Activated CD4-positive, alpha-beta T cell treated with anti-CD3 and anti-CD28 coated beads for 24 hours (primary cell): Measurements from ENCODE around the gene NKAIN4.

Experiments
- DNase-seq, 2 donors: peaks; one replicate each; pipeline ENCODE4 v3.0.0-alpha.2; 2020; ENCODE audit warnings: low read depth in 2 of 2

NKAIN4 gene

GRCh38 chr20:63288581-63289251, 34.5 kb upstream of the NKAIN4 start:
- no peak for DNase-seq

DNA sequence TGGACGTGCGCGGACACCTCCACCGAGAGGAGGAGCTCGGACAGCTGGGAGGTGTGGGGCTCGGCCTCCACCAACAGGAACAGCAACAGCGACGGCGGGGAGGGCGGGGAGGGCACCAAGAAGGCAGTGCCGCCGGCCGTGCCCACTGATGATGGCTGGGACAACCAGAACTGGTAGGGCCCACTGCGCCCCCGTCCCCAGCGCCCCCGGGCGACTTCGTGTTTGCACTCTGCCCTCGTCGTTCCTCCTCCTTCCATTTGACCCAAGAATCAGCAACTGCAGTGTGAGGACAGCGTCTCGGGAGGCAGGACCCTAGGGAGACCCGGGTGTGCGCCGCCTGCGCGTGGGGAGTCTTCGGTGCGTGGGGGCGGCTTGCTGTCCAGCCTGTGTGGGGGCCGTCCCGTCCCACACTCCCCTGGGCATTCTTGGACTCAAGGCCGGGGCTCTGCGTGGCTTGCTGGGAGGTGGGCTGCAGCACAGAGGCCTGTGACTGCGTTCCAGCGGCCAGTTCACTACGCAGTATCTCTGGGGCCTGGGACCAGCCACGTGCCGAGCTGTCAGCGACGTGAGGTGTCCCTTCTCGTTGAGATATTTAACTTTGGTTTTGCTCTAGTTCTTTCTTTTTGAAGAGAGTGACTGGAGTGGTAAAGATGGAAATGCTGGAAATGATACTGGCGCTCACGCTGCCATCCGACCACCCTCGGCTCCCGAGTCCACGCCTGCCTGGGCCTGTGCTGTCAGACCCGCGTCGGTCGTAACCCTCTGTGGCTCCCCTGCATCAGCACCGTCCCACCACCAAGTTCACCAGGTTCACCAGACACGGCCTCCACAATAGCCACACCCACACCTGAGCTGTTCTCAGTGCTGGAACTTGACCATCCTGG, 33.7 kb upstream of the NKAIN4 start:
- DNase-seq = no peak

DNA sequence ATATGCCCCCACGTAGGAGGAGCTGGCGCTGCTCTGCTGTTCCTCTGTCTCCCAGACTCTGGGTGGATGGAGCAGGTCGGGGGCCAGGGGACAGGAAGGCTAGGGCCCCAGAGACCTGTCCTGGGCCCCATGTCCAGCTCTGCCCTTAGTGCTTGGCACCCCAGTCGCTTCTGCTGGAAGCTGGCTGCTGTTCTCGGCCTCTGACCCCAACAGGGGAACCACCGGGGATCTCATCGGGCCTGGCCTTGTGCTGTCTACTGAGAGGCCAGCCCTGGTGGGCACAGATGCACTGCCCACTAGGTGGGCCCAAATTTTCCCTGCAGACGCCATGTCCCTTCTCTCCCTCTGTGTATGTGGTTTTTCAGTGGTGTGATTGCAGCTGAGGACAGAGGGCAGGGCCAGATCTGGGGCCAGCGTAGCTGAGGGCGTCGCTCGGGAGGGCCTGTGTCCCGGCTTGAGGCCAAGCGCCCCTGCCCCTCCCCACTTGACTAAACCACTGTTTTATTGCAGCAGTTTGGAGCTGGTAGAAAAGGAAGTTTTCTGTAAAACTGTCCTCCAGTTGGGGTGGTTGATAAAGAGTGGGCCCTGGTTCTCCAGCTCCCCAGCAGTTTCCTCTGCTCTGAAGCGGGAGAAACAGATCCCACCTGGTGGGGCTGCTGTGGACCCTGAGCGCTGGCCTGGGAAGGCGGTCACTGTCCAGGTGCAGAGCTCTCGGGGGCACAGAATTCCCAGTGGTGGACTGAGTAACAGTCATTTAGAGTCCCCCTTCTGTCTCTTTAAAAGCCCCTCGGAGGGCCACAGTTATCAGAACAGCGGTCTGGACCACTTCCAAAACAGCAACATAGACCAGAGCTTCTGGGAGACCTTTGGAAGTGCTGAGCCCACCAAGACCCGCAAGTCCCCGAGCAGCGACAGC, 32.8 kb upstream of the NKAIN4 start:
- DNase-seq = no peak

- DNase-seq = no peak
Measured at GRCh38 chr20:63285636-63286615, 31.7 kb upstream of the NKAIN4 start.

DNA sequence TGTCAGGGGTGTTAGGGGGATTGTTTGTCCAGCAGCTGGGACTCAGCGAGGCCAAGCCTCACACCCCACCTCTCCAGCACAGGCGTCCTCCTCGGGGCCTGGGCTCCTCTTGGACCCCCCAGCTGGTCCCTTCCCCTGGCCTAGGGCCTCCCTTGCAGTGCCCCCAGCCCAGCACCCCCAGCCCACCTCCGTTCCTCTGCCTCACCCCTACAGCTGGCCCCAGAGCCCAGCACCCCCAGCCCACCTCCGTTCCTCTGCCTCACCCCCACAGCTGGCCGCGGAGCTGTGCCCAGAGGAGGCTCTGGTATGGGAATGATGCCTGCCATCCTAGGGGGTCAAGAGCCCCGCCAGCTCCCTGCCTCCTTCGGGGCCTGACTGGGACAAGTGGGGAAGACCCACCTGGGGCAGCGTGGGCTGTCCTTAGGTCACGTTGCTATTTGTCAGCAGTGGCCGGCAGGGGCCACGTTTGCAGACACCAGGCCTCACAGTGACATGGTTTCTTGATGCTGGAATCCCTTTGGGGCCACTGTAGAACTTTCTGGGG, 30.8 kb upstream of the NKAIN4 start:
- DNase-seq = no peak

- no peak for DNase-seq
Measured at GRCh38 chr20:63284544-63284949, 30.3 kb upstream of the NKAIN4 start.

- no peak for DNase-seq
Measured at GRCh38 chr20:63284083-63284440, 29.8 kb upstream of the NKAIN4 start.

GRCh38 chr20:63283397-63284082, 29.3 kb upstream of the NKAIN4 start:
- no peak for DNase-seq

DNA sequence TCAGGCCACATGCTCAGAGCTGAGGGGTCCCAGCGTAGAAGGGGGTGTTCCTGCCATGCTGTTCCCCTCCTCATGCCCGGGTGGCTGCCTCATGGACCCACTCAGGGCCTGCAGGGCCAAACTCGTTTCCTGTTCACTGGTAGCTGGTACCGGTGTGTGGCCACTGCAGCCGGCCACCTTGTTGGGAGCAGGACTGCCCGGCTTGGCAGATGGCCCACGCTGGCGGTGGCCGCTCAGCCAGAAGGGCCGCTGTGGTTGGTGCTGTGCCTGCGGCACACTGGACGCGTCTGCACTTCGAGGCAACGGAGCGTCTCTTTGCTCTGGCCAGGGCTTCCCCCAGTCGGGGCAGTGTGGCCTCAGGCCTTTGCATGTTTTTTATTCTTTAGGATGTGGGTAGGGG, 28.7 kb upstream of the NKAIN4 start:
- DNase-seq = no peak

DNA sequence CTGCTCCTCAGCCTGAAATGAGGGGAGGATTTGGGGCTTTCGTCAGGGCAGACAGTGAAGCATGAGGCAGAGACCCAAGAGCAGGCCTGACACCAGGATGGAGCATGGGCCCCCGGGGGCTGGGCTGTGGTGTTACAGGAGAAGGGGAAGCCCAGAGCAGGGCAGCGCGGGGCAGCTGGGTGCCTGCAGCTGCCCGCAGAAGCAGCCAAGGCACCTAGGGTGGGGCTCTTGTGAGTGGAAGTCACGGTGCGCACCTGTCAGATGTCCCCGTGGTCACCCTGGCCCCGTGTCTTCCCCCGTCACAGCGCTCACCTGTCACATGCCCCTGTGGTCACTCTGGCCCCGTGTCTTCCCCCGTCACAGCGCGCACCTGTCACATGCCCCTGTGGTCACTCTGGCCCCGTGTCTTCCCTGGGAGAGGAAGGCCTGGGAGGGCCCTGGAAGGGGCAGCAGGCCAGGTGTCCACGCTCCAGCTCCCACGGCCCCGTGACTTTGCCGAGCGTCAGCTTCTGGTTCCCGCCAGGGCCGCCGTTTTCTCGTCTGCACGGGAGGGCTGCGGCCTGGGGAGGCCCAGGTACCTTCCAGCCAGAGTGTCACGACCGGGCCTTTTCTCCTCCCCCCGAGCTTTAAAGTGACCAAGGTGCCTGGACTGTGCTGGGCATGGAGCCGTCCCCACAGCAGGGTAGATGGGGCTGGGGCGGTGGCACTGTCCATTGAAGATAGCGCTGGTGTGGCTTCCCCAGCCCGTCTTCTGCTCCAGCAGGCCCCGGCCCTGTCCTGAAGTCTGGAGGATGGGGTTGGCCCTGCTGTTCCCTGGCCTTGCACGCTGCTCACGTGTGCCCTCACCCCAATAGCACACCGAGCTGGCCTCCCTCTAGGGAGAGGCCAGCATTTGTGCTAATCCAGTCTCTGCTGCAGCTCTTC, 27.7 kb upstream of the NKAIN4 start:
- DNase-seq = no peak

DNA sequence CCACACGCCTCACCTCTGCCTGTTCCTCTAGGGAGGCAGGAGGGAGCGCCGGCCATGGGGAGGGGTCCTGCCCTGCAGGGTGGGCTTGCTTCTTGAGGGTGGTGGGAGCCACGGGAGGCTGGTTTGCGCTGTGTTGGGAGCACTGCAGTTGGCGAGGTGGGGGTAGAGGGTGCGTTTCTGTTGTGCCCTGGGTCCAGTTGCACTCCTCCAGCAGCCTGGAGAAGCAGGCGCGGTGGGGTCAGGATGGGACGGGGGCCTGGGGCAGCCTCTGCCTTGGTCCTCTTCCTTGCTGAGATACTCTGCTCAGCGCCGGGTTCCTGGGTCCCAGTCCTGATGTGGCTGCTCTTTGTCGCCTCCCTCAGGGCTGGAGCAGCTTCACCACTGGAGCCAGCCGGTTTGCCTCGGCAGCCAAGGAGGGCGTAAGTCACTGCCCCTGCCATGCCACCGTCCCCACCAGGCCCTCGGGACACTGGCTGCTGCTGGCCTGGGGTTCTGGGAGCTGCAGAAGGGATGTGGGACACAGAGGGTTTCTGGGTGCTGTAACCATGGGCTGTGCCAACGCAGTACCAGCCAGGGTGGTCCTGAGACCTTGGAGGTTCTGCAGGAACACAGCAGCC, 26.8 kb upstream of the NKAIN4 start:
- DNase-seq = no peak

DNA sequence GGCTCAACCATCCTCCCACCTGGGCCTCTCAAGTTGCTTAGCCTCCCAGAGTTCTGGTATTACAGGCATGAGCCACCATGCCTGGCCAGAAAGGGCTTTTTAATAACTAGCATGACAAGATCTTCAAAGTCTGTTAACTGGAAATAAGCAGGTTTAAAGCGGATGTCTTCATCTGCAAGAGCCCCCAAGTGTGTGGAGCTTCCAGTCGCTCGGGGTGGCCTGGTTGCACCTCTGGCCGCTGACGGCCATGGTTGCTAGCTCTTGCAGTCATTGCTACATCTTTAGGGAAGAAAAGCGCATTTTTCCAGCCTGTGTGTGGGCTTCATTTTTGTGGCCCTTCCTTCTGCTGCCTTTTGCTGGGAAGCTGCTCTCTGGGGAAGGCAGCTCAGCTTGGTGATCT, 26.1 kb upstream of the NKAIN4 start:
- DNase-seq = no peak

DNA sequence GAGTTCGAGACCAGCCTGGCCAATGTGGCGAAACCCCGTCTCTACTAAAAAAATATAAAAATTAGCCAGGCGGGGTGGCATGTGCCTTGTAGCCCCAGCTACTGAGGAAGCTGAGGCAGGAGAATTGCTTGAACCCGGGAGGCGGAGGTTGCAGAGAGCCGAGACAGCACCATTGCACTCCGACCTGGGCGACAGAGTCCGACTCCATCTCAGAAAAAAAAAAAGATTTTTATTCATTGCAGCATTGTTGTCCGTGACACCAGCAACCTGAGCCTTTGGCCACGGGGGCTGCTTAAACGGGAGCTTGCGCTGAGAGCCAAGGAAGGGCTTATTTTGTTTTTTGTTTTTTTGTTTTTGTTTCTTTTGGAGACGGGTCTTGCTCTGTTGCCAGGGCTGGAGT, 25.7 kb upstream of the NKAIN4 start:
- no peak for DNase-seq

DNA sequence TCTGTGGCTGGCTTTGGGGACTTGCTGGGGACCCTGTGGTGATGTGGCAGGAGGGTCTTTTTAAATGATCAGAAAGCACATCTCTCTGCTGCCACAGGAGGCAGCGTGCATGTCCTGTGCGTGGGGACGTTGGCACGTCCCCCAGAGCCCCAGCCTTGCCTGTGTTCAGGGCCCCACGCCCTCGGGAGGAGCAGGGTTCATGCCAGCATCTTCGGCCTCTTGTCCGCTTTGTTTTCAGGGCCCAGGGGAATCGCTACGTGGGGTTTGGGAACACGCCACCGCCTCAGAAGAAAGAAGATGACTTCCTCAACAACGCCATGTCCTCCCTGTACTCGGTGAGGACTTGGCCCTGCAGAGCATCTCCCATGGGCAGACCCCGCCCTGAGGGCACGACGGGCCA, 24.4 kb upstream of the NKAIN4 start:
- no peak for DNase-seq

GRCh38 chr20:63277466-63278272, 23.4 kb upstream of the NKAIN4 start:
- DNase-seq = no peak

DNA sequence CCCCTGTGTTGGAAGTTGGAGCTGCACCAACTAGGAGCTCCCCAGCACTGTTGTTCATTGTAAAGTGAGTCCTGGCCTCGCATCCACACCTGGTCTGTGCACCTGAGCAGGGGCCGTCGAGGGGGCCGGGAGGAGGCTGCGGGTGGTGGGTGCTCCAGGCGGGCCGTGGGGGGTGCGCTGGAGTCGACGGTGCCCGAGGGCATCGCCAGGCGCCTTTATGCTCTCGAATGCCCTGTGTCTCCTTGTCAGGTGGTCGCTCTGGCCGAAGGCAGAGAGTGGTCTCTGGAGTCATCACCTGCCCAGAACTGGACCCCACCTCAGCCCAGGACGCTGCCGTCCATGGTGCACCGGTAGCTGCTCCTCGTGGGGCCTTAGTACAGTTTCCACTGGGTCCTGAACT, 22.7 kb upstream of the NKAIN4 start:
- DNase-seq = no peak

DNA sequence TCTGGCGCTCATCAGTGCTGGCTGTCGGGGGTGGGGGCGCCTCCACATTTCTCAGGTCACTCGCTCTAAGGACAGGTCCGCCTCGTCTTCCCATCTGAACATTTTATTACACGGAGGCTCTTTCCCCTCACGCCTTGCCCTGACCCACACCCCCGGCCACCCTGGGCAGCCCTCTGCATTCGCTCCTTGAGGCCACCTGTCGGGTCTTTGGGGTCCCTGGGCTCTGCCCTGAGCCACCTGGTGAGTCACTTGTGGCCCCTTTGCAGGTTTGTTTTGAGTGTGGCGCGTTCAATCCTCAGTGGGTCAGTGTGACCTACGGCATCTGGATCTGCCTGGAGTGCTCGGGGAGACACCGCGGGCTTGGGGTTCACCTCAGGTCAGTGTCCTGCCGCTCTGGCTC, 21.6 kb upstream of the NKAIN4 start:
- DNase-seq = no peak
